H1 (cell line): ENCODE data around the gene PA2G4. TPM values are rescaled to one million over a fixed set of nuclear protein-coding genes. Genes with fewer than 3 reads are reported as not detected.
A peak's percentile ranks its signal among the peaks of the same experiment; 100 is the strongest.

Experiments
- BCL11A ChIP-seq, 2 experiments: IDR thresholded peaks; one replicate each; pipeline ENCODE4 v1.6.1; 2011; ENCODE audit warnings: low read depth in 2 of 2, low read length in 2 of 2, mild to moderate bottlenecking in 2 of 2
- E2F6 ChIP-seq: IDR thresholded peaks from 2 replicates; pipeline ENCODE4 v1.6.1; 2012; ENCODE audit warnings: inconsistent platforms
- HDAC6 ChIP-seq: IDR thresholded peaks from one replicate; pipeline ENCODE4 v1.7.1; 2012; ENCODE audit warnings: low read depth, mild to moderate bottlenecking, inconsistent platforms, low read length, moderate library complexity
- KDM1A ChIP-seq: fragments of 200-600, 300-600 bp; sonication (generic); IDR thresholded peaks from 2 replicates; pipeline ENCODE4 v1.7.1; 2016; ENCODE audit warnings: mild to moderate bottlenecking, low read length, borderline replicate concordance
- PHF8 ChIP-seq: fragments of 200-600 bp; sonication (generic); conservative IDR thresholded peaks from 2 replicates; pipeline ENCODE4 v1.7.1; 2012; ENCODE audit warnings: low read depth, mild to moderate bottlenecking, inconsistent platforms, low read length, moderate library complexity
- POLR2A ChIP-seq, 2 experiments: IDR thresholded peaks; 1 replicate in 1 of 2; 2 replicates in 1 of 2; pipeline ENCODE4 v1.6.1; 2011; ENCODE audit warnings: low read depth in 2 of 2, low read length in 2 of 2, mild to moderate bottlenecking in 2 of 2; ENCODE audit errors: control extremely low read depth in 1 of 2
- RBBP5 ChIP-seq: IDR thresholded peaks from 2 replicates; pipeline ENCODE4 v1.7.1; 2012; ENCODE audit warnings: low read depth, mild to moderate bottlenecking, inconsistent platforms, low read length, moderate library complexity, borderline replicate concordance
- RNF2 ChIP-seq: fragments of 200-900, 300-1000 bp; sonication (generic); IDR thresholded peaks from 2 replicates; pipeline ENCODE4 v1.7.1; 2016; ENCODE audit warnings: borderline replicate concordance, low read depth, mild to moderate bottlenecking, antibody characterized with exemption, low read length; ENCODE audit not compliant: poor library complexity, severe bottlenecking; ENCODE audit errors: missing control alignments
- RXRA ChIP-seq: IDR thresholded peaks from 2 replicates; pipeline ENCODE4 v1.6.1; 2011; ENCODE audit warnings: low read depth, mild to moderate bottlenecking, low read length, moderate library complexity; ENCODE audit not compliant: insufficient read depth
- SIN3A ChIP-seq, 2 experiments: IDR thresholded peaks in 1 of 2; conservative IDR thresholded peaks in 1 of 2; 2 replicates each; pipeline ENCODE4 v1.6.1; 2011 to 2012; ENCODE audit warnings: low read length in 2 of 2, improper control_type of control experiment in 1 of 2, low read depth in 1 of 2, mild to moderate bottlenecking in 1 of 2
- SP4 ChIP-seq: IDR thresholded peaks from 2 replicates; pipeline ENCODE4 v1.6.1; 2012; ENCODE audit warnings: low read length, inconsistent platforms
- SUZ12 ChIP-seq: fragments of 200-600 bp; sonication (generic); IDR thresholded peaks from 2 replicates; pipeline ENCODE4 v1.6.1; 2012; ENCODE audit warnings: mild to moderate bottlenecking, inconsistent platforms, low read length, moderate library complexity, mixed read lengths
- TAF7 ChIP-seq: optimal IDR thresholded peaks from 2 replicates; pipeline ENCODE3; 2011; ENCODE audit warnings: low read depth, mild to moderate bottlenecking, inconsistent platforms, low read length, moderate library complexity, borderline replicate concordance
- ZNF274 ChIP-seq: IDR thresholded peaks from 2 replicates; pipeline ENCODE4 v1.7.0; 2012; ENCODE audit warnings: low read length, borderline replicate concordance; ENCODE audit errors: extremely low read depth
- polyA plus RNA-seq, 7 experiments: library from polyadenylated mRNA; depleted of rRNA in 3 of 7; stranded (reverse) in 5 of 7; unstranded in 2 of 7; fragments of >200 nt in 5 of 7; fragments of 200-250 nt in 2 of 7; gene quantifications; 1 replicate in 5 of 7; 2 replicates in 1 of 7; 4 replicates in 1 of 7; pipeline versions ENCODE4 v1.2.1 to v1.2.3, GENCODE V29; 2011 to 2013; ENCODE audit warnings: missing spikeins in 2 of 7, mixed read lengths in 2 of 7
- total RNA-seq: library from RNA; stranded (reverse); fragmentation: NEBNext Ultra II Directional; extraction: Animal tissue kit (Norgen Biotek cat#: 25700); gene quantifications from 2 replicates; pipeline ENCODE4 v1.2.1, GENCODE V29; 2021
- TF ChIP-seq, protein P1 (sequence below): IDR thresholded peaks from 2 replicates; pipeline ENCODE4 v1.6.1; 2012; ENCODE audit warnings: low read length, inconsistent platforms
- TF ChIP-seq, protein P2 (sequence below): IDR thresholded peaks from 2 replicates; pipeline ENCODE4 v1.6.1; 2011; ENCODE audit warnings: low read depth, mild to moderate bottlenecking, low read length; ENCODE audit not compliant: insufficient read depth
- TF ChIP-seq, protein P3 (sequence below), 3 experiments: IDR thresholded peaks; 1 replicate in 2 of 3; 2 replicates in 1 of 3; pipeline versions ENCODE4 v1.5.1 to v1.6.1; 2011; ENCODE audit warnings: low read length in 3 of 3, mild to moderate bottlenecking in 3 of 3, inconsistent platforms in 2 of 3, low read depth in 1 of 3, moderate library complexity in 1 of 3; ENCODE audit not compliant: insufficient read depth in 1 of 3; ENCODE audit errors: control extremely low read depth in 1 of 3

PA2G4 gene
- total and polyA plus RNA-seq, 2 of the 8 experiments (the other 6 are each of a cell fraction or from before 2014, with no cell fraction given), result 159 to 242 TPM

DNA sequence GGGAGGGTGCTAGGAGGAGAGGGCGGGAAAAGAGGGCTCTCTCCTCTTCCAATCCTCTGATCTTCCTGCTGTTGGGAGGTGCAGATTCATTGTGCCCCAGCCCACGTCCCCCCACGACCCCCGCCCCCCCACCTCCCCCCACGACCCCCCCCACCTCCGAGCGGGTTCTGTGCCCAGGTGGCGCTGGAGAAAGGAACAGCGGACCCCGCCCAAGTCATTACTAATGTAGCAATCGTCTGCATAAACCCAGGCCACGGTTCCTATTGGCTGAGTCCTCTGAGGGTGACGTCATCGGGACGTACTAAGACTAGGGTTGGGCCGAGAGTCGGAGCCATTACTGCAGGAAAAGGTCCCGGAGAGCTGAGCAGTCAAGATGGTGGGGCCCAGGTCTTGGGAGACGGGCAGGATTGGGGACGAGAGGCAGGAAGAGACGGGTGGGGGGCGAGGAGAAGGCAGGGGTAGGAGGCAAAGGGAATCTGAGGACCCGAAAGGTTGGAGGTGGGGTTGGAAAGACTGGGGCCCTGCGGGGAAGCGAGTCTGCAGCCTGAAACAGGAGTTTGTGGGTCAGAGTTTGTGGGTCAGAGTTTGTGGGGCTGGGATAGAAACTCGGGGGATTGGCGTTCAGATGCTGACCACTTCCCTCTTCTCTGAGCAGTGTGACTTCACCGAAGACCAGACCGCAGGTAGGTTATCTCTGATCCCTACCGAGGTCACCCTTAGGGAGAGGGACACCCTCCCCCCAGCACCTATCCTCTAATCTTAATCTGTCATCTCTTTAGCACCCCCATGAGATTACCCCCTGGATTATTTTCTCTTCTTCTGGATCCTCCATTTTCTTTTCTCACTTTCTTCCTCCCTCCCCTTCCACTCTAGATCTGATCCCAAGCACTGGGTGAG, 53.9 kb downstream of the PA2G4 start, which contains the start of gene MYL6 (continued):
- TF ChIP-seq BCL11A (IDR thresholded peaks at IDR 0.05; ENCODE audit: low read depth in 2 of 2, low read length in 2 of 2), result no peak
- TF ChIP-seq, protein P1, sequence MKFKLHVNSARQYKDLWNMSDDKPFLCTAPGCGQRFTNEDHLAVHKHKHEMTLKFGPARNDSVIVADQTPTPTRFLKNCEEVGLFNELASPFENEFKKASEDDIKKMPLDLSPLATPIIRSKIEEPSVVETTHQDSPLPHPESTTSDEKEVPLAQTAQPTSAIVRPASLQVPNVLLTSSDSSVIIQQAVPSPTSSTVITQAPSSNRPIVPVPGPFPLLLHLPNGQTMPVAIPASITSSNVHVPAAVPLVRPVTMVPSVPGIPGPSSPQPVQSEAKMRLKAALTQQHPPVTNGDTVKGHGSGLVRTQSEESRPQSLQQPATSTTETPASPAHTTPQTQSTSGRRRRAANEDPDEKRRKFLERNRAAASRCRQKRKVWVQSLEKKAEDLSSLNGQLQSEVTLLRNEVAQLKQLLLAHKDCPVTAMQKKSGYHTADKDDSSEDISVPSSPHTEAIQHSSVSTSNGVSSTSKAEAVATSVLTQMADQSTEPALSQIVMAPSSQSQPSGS, result peak; percentile 96
- TF ChIP-seq KDM1A, result no peak
- peak; percentile 98 for TF ChIP-seq TAF7
- no peak for TF ChIP-seq RBBP5
- TF ChIP-seq, protein P2, sequence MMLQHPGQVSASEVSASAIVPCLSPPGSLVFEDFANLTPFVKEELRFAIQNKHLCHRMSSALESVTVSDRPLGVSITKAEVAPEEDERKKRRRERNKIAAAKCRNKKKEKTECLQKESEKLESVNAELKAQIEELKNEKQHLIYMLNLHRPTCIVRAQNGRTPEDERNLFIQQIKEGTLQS, result no peak
- TF ChIP-seq PHF8, result peak; percentile 75
- no peak for TF ChIP-seq RNF2
- no peak for TF ChIP-seq SUZ12
- TF ChIP-seq RXRA, result no peak
- peak; percentile 98 for TF ChIP-seq POLR2A (IDR thresholded peaks at IDR 0.05; ENCODE audit: control extremely low read depth in 1 of 2, low read depth in 2 of 2, low read length in 2 of 2)
- TF ChIP-seq ZNF274, result no peak
- TF ChIP-seq HDAC6, result no peak
- TF ChIP-seq SP4, result no peak
- no peak; a peak in 2 of 4 replicates for TF ChIP-seq SIN3A (conservative IDR thresholded peaks at IDR 0.05 in 1 of 2, IDR thresholded peaks at IDR 0.05 in 1 of 2; ENCODE audit: low read depth in 1 of 2, low read length in 2 of 2)
- TF ChIP-seq E2F6, result no peak
- TF ChIP-seq, protein P3, sequence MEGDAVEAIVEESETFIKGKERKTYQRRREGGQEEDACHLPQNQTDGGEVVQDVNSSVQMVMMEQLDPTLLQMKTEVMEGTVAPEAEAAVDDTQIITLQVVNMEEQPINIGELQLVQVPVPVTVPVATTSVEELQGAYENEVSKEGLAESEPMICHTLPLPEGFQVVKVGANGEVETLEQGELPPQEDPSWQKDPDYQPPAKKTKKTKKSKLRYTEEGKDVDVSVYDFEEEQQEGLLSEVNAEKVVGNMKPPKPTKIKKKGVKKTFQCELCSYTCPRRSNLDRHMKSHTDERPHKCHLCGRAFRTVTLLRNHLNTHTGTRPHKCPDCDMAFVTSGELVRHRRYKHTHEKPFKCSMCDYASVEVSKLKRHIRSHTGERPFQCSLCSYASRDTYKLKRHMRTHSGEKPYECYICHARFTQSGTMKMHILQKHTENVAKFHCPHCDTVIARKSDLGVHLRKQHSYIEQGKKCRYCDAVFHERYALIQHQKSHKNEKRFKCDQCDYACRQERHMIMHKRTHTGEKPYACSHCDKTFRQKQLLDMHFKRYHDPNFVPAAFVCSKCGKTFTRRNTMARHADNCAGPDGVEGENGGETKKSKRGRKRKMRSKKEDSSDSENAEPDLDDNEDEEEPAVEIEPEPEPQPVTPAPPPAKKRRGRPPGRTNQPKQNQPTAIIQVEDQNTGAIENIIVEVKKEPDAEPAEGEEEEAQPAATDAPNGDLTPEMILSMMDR (IDR thresholded peaks at IDR 0.05; ENCODE audit: control extremely low read depth in 1 of 3, insufficient read depth in 1 of 3, low read depth in 1 of 3, low read length in 3 of 3), result no peak
